Left lung (tissue), 10 donors: Measurements from ENCODE around the gene TNIP1. TPM values are rescaled to one million over a fixed set of nuclear protein-coding genes. Genes with fewer than 3 reads are reported as not detected.

ENCODE experiments used
- ATAC-seq: fragments of 200-7000 bp; cut with Tn5 transposase; one replicate; pipeline ENCODE4 v1.9.1; 2020; ENCODE audit warnings: moderate library complexity
- DNase-seq, 4 donors: peaks; one replicate each; pipeline ENCODE4 v3.0.0-alpha.2; 2013 to 2020
- H3K27ac ChIP-seq, 2 donors: fragments of 200-600 bp; sonication (generic) in 1 of 2; one replicate each; pipeline versions ENCODE4 v1.5.0 to v1.8.0; 2020 to 2021
- H3K27me3 ChIP-seq, 2 donors: fragments of 200-600 bp; sonication (generic) in 1 of 2; one replicate each; pipeline versions ENCODE4 v1.5.0 to v1.8.0; 2020 to 2021
- H3K36me3 ChIP-seq, 2 donors: fragments of 200-600 bp; sonication (generic) in 1 of 2; one replicate each; pipeline versions ENCODE4 v1.5.0 to v1.8.0; 2020 to 2021
- H3K4me1 ChIP-seq, 2 donors: fragments of 200-600 bp; one replicate each; pipeline ENCODE4 v1.8.0; 2021
- H3K4me3 ChIP-seq, 2 donors: fragments of 200-600 bp; sonication (generic) in 1 of 2; one replicate each; pipeline versions ENCODE4 v1.5.0 to v1.8.0; 2020 to 2021; ENCODE audit warnings: mild to moderate bottlenecking in 1 of 2
- H3K9me3 ChIP-seq, 2 donors: fragments of 200-600 bp; sonication (generic) in 1 of 2; one replicate each; pipeline versions ENCODE4 v1.5.0 to v1.8.0; 2020 to 2021
- intact Hi-C, 2 donors: fragments of 100-400 bp; cut with DNase I; formaldehyde crosslinking; loops; one replicate each; pipeline versions ENCODE4 v1.11.2 to v1.14.2; 2022
- polyA plus RNA-seq, 6 donors: library from polyadenylated mRNA; unstranded; fragments of 120-200 nt; gene quantifications; one replicate each; pipeline ENCODE4 v1.2.1, GENCODE V29; 2013; ENCODE audit not compliant: insufficient read length in 6 of 6
- total RNA-seq, 2 donors: library from RNA; stranded (reverse); fragmentation: NEBNext Ultra II Directional; extraction: Animal tissue kit (Norgen Biotek cat#: 25700); gene quantifications; one replicate each; pipeline ENCODE4 v1.2.1, GENCODE V29; 2021
- TF ChIP-seq, protein P1 (sequence below), 2 donors: fragments of 200-600 bp; sonication (generic) in 1 of 2; IDR thresholded peaks; one replicate each; pipeline versions ENCODE4 v1.5.0 to v1.8.0; 2021; ENCODE audit warnings: antibody characterized with exemption in 2 of 2
- donor health status: DM: no; HTN: yes; CAD: no.
- donor health status: DM: no; HTN: no; CAD: no.

TNIP1 gene
- total and polyA plus RNA-seq, 8 donors, result 82.3 to 133 (median 84.2) TPM

DNA sequence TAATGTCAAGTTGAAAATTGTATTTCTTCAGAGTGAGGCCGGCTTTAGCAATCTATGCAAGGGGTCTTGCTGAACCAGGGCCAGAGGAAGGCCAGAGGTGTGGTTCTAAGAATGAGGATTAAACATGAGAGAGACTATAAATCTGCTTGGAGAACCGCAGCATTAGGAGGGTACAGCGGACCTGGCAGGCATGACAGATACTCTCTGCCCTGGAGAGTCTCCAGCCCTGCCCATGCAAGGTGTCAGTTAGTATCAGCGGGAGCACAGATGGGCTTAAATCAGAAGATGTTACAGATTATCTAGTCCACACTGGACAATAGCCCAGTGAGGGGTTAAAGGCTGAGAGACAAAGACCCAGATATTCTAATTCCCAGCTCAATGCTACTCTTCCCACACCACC, 71.9 kb downstream of the TNIP1 start:
- peaks cover 19 to 32% of the 10 kb centered on the region in 2 donors for H3K4me1 ChIP-seq
- H3K27ac ChIP-seq, result peak overlapping the region in 1 of 2 donors; percentile 77
- no peaks in the 10 kb centered on the region for H3K9me3 ChIP-seq
- DNase-seq (no peak), ATAC-seq (no peak)
- TF ChIP-seq, protein P1, sequence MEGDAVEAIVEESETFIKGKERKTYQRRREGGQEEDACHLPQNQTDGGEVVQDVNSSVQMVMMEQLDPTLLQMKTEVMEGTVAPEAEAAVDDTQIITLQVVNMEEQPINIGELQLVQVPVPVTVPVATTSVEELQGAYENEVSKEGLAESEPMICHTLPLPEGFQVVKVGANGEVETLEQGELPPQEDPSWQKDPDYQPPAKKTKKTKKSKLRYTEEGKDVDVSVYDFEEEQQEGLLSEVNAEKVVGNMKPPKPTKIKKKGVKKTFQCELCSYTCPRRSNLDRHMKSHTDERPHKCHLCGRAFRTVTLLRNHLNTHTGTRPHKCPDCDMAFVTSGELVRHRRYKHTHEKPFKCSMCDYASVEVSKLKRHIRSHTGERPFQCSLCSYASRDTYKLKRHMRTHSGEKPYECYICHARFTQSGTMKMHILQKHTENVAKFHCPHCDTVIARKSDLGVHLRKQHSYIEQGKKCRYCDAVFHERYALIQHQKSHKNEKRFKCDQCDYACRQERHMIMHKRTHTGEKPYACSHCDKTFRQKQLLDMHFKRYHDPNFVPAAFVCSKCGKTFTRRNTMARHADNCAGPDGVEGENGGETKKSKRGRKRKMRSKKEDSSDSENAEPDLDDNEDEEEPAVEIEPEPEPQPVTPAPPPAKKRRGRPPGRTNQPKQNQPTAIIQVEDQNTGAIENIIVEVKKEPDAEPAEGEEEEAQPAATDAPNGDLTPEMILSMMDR (IDR thresholded peaks at IDR 0.05), result no peak
- intact Hi-C loops, result no loop called here
- no peaks in the 10 kb centered on the region for H3K27me3 ChIP-seq
- H3K36me3 ChIP-seq, result no peaks in the 10 kb centered on the region
- no peak overlapping the region for H3K4me3 ChIP-seq

GRCh38 chr5:151008210-151008491, 72.7 kb downstream of the TNIP1 start:
- no peak overlapping the region for H3K4me3 ChIP-seq
- peak overlapping the region; percentile 1 to 77 for H3K27ac ChIP-seq
- H3K36me3 ChIP-seq, result no peaks in the 10 kb centered on the region
- DNase-seq (no peak), ATAC-seq (no peak)
- H3K4me1 ChIP-seq, result peaks cover 19 to 39% of the 10 kb centered on the region in 2 donors
- intact Hi-C loops, result no loop called here
- TF ChIP-seq, protein P1 (IDR thresholded peaks at IDR 0.05), result no peak
- no peaks in the 10 kb centered on the region for H3K9me3 ChIP-seq
- H3K27me3 ChIP-seq, result no peaks in the 10 kb centered on the region

- intact Hi-C loops, result no loop called here
- Histone ChIP-seq H3K4me3 (no peak overlapping the region), H3K27me3 (no peaks in the 10 kb centered on the region), H3K36me3 (no peaks in the 10 kb centered on the region), H3K27ac (peak overlapping the region; percentile 1 to 77), H3K4me1 (peaks cover 19 to 39% of the 10 kb centered on the region in 2 donors), H3K9me3 (no peaks in the 10 kb centered on the region)
- DNase-seq (no peak), ATAC-seq (no peak)
- TF ChIP-seq, protein P1 (IDR thresholded peaks at IDR 0.05), result no peak
Observed at GRCh38 chr5:151007430-151008209, 73.2 kb downstream of the TNIP1 start.

- no peaks in the 10 kb centered on the region for H3K27me3 ChIP-seq
- TF ChIP-seq, protein P1 (IDR thresholded peaks at IDR 0.05), result no peak
- DNase-seq (no peak), ATAC-seq (peak; percentile 39)
- peaks cover 19 to 39% of the 10 kb centered on the region in 2 donors for H3K4me1 ChIP-seq
- H3K4me3 ChIP-seq, result no peak overlapping the region
- H3K9me3 ChIP-seq, result no peaks in the 10 kb centered on the region
- intact Hi-C loops, result no loop called here
- H3K36me3 ChIP-seq, result no peaks in the 10 kb centered on the region
- peak overlapping the region; percentile 72 to 77 for H3K27ac ChIP-seq
Observed at GRCh38 chr5:151006704-151007334, 74.0 kb downstream of the TNIP1 start.

DNA sequence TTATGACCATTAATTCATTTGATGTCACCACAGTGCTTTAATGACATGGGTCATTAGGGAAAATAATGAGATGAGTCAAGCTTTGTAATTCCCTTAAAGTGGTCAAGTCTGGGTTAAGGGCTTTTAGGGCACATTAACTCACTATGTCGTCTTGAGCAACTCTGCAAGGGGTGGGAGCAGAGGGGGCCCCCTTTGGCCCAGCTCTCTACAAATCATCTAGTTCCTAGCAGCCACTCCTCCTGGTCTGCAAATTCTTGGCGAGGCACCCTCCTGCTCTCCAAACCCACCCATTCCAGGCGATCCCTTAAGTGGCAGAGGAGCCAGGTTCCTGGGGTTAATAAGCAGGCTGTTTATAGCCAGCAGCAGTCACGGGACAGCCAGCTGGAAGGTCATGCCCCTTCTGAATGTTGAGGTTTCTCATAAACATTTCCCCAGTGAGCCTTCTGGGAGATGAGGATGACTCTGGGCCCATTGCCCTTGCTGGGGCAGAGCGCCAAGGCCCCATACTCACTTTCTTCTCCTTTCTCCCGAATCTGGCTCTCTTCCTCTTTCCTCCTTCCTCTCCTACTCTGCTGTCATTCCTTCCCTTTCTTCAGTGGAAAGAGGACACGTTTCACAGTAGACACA, 74.8 kb downstream of the TNIP1 start:
- TF ChIP-seq, protein P1 (IDR thresholded peaks at IDR 0.05), result no peak
- no peaks in the 10 kb centered on the region for H3K27me3 ChIP-seq
- intact Hi-C loops, result no loop called here
- no peaks in the 10 kb centered on the region for H3K9me3 ChIP-seq
- no peaks in the 10 kb centered on the region for H3K36me3 ChIP-seq
- ATAC-seq, result peak; percentile 69
- H3K4me3 ChIP-seq, result no peak overlapping the region
- peaks cover 19 to 39% of the 10 kb centered on the region in 2 donors for H3K4me1 ChIP-seq
- DNase-seq, result peak in 3 of 4 donors; percentile 82 to 95 (median 92)
- peak overlapping the region; percentile 72 to 77 for H3K27ac ChIP-seq
